Measurements from ENCODE around the gene FAM98C.

The FAM98C gene

GRCh38 chr19:38373907-38374331 lies 29.0 kb upstream of the FAM98C start:
- H3K4me3 ChIP-seq (ENCODE audit: low read depth, low read length), result peak overlapping the region; percentile 93
- no peak for TF ChIP-seq CTCF (IDR thresholded peaks at IDR 0.05; ENCODE audit: low read depth, low read length)

GRCh38 chr19:38374332-38375097 lies 28.4 kb upstream of the FAM98C start, which contains the start of gene PSMD8:
Gene PSMD8 (plus strand): TSS chr19:38374571. CDS start chr19:38374602, 31 bp downstream.
- TF ChIP-seq CTCF (IDR thresholded peaks at IDR 0.05; ENCODE audit: low read depth, low read length), result no peak
- peak within 1 kb of the TSS; percentile 93 for H3K4me3 ChIP-seq (ENCODE audit: low read depth, low read length)

- peak overlapping the region; percentile 93 for H3K4me3 ChIP-seq (ENCODE audit: low read depth, low read length)
- no peak for TF ChIP-seq CTCF (IDR thresholded peaks at IDR 0.05; ENCODE audit: low read depth, low read length)
These were observed 27.8 kb upstream of the FAM98C start for GRCh38 chr19:38375098-38375493.

- H3K4me3 ChIP-seq (ENCODE audit: low read depth, low read length), result peak overlapping the region; percentile 93
- TF ChIP-seq CTCF (IDR thresholded peaks at IDR 0.05; ENCODE audit: low read depth, low read length), result no peak
These were observed 27.1 kb upstream of the FAM98C start for GRCh38 chr19:38375748-38376147.

- peak overlapping the region; percentile 93 for H3K4me3 ChIP-seq (ENCODE audit: low read depth, low read length)
- no peak for TF ChIP-seq CTCF (IDR thresholded peaks at IDR 0.05; ENCODE audit: low read depth, low read length)
These were observed 26.3 kb upstream of the FAM98C start for GRCh38 chr19:38376576-38376975.

GRCh38 chr19:38377052-38377451 lies 25.8 kb upstream of the FAM98C start:
- TF ChIP-seq CTCF (IDR thresholded peaks at IDR 0.05; ENCODE audit: low read depth, low read length), result no peak
- no peak overlapping the region for H3K4me3 ChIP-seq (ENCODE audit: low read depth, low read length)

- no peak overlapping the region for H3K4me3 ChIP-seq (ENCODE audit: low read depth, low read length)
- TF ChIP-seq CTCF (IDR thresholded peaks at IDR 0.05; ENCODE audit: low read depth, low read length), result no peak
These were observed 24.0 kb upstream of the FAM98C start for GRCh38 chr19:38378866-38379265.
